Fibroblast of the aortic adventitia (primary cell): ENCODE measurements around the gene MCUB. TPM values are rescaled to one million over a fixed set of nuclear protein-coding genes. Genes with fewer than 3 reads are reported as not detected.
"Not testable (repeated sequence)": the region's sequence is repeated elsewhere in the genome, so short reads cannot be mapped to it uniquely, and the experiment has no call there.

Source experiments
- DNase-seq: peaks from one replicate; pipeline ENCODE4 v3.0.0-alpha.2; 2010; ENCODE audit warnings: low read depth
- H3K4me3 ChIP-seq: 2 replicates; pipeline ENCODE4 v1.5.1; 2011; ENCODE audit warnings: low read depth, mild to moderate bottlenecking, control low read depth, low read length, moderate library complexity
- total RNA-seq: library from RNA; depleted of rRNA; stranded (reverse); fragments of >200 nt; gene quantifications from 2 replicates; pipeline ENCODE4 v1.2.3, GENCODE V29; 2012; ENCODE audit warnings: low replicate concordance
- TF ChIP-seq, protein P1 (sequence below): IDR thresholded peaks from 2 replicates; pipeline ENCODE4 v1.5.1; 2011; ENCODE audit warnings: mild to moderate bottlenecking, low read length, control low read depth, inconsistent platforms; ENCODE audit not compliant: insufficient read depth

MCUB gene
- total RNA-seq, 1 donor = 49.3 TPM

GRCh38 chr4:109592367-109592766 is 32.3 kb downstream of the MCUB start:
- no peak for DNase-seq
- no peak overlapping the region for H3K4me3 ChIP-seq
- TF ChIP-seq, protein P1, sequence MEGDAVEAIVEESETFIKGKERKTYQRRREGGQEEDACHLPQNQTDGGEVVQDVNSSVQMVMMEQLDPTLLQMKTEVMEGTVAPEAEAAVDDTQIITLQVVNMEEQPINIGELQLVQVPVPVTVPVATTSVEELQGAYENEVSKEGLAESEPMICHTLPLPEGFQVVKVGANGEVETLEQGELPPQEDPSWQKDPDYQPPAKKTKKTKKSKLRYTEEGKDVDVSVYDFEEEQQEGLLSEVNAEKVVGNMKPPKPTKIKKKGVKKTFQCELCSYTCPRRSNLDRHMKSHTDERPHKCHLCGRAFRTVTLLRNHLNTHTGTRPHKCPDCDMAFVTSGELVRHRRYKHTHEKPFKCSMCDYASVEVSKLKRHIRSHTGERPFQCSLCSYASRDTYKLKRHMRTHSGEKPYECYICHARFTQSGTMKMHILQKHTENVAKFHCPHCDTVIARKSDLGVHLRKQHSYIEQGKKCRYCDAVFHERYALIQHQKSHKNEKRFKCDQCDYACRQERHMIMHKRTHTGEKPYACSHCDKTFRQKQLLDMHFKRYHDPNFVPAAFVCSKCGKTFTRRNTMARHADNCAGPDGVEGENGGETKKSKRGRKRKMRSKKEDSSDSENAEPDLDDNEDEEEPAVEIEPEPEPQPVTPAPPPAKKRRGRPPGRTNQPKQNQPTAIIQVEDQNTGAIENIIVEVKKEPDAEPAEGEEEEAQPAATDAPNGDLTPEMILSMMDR = no peak

DNA sequence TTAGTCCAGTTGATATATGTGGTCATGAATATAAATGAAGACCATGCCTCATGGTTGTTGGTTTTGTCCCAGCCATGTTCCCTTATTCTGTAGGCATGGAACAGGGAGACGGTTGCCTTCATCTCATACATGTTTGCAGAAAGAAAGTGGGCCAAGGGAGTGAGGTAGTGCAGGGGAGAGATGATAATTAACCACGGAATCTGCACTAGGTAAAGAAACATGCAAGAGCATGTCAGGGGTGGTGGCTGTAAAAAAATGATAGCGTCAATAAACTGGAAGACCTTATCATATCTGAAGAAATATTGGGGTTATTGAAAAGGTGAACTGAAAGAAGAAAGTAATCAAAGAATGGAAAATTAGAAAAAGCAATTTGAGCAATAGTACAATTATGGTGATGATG is 35.1 kb downstream of the MCUB start:
- not testable (repeated sequence) for DNase-seq, H3K4me3 ChIP-seq

DNA sequence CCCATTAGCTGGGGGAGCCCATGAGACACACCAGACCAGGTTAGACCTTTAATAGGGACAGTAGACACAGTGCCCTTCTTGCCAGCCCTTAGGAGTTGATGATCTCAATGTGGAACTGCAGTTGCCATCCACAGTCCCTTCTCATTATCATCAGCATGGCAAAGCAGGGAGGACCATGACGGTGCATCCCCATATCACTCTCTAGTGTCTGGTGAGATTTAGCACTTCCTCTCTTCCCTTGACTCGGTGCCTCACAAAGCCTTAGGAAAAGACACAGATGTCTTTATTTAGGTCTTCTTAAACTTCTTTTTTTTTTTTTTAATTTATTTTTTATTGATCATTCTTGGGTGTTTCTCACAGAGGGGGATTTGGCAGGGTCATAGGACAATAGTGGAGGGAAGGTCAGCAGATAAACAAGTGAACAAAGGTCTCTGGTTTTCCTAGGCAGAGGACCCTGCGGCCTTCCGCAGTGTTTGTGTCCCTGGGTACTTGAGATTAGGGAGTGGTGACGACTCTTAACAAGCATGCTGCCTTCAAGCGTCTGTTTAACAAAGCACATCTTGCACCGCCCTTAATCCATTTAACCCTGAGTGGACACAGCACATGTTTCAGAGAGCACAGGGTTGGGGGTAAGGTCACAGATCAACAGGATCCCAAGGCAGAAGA is 36.5 kb downstream of the MCUB start:
- H3K4me3 ChIP-seq, DNase-seq: not testable (repeated sequence)

GRCh38 chr4:109599046-109599652 is 39.1 kb downstream of the MCUB start:
- TF ChIP-seq, protein P1 = no peak
- no peak for DNase-seq
- no peak overlapping the region for H3K4me3 ChIP-seq

- DNase-seq = no peak
- TF ChIP-seq, protein P1 = no peak
- no peak overlapping the region for H3K4me3 ChIP-seq
These were observed 40.4 kb downstream of the MCUB start for GRCh38 chr4:109600431-109600830.

GRCh38 chr4:109601336-109601735 is 41.3 kb downstream of the MCUB start:
- TF ChIP-seq, protein P1 = no peak
- no peak for DNase-seq
- H3K4me3 ChIP-seq = no peak overlapping the region

DNA sequence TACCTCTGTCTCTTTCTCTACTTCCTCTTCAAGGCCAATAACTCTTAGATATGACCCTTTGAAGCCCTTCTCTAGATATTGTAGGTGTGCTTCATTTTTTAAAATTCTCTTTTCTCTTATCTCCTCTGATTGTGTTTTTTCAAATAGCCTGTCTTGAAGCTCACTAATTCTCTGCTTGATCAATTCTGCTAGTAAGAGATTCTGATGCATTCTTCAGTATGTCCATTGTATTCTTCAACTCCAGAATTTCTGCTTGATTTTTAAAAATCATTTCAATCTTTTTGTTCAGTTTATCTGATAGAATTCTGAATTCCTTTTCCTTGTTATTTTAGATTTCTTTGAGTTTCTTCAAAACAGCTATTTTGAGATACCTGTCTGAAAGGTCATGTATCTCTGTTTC is 47.9 kb downstream of the MCUB start:
- TF ChIP-seq, protein P1 = no peak
- no peak for DNase-seq
- H3K4me3 ChIP-seq = no peak overlapping the region

GRCh38 chr4:109608879-109609278 is 48.8 kb downstream of the MCUB start:
- no peak overlapping the region for H3K4me3 ChIP-seq
- TF ChIP-seq, protein P1 = no peak
- peak; percentile 56 for DNase-seq
